Anterior cingulate cortex (tissue), 58 donors: Measurements from ENCODE around the gene SNTB2.

ENCODE experiments used
- DNase-seq, 58 donors: peaks; one replicate each; lab custom pipeline; 2025; lab: John Stamatoyannopoulos, UW

Gene SNTB2

GRCh38 chr16:69315486-69316311, 128.7 kb downstream of the SNTB2 start:
- DNase-seq = peak in 3 of 58 donors; percentile 2 to 16 (median 11)

- DNase-seq = no peak
Measured at GRCh38 chr16:69316595-69317034, 129.7 kb downstream of the SNTB2 start.

GRCh38 chr16:69318177-69318910, 131.4 kb downstream of the SNTB2 start:
- no peak for DNase-seq

- DNase-seq = no peak
Measured at GRCh38 chr16:69318911-69319289, 131.9 kb downstream of the SNTB2 start.

GRCh38 chr16:69319381-69319780, 132.4 kb downstream of the SNTB2 start:
- no peak for DNase-seq

- DNase-seq = no peak
Measured at GRCh38 chr16:69319826-69320739, 133.1 kb downstream of the SNTB2 start.

- no peak for DNase-seq
Measured at GRCh38 chr16:69320740-69321073, 133.7 kb downstream of the SNTB2 start.

- DNase-seq = no peak
Measured at GRCh38 chr16:69321080-69321479, 134.1 kb downstream of the SNTB2 start.

GRCh38 chr16:69322343-69322742, 135.4 kb downstream of the SNTB2 start:
- no peak for DNase-seq

GRCh38 chr16:69323415-69323814, 136.5 kb downstream of the SNTB2 start:
- DNase-seq = no peak

GRCh38 chr16:69324013-69324531, 137.1 kb downstream of the SNTB2 start:
- peak in 14 of 58 donors; percentile 9 to 40 (median 32) for DNase-seq

- no peak for DNase-seq
Measured at GRCh38 chr16:69324585-69325253, 137.8 kb downstream of the SNTB2 start.

- no peak for DNase-seq
Measured at GRCh38 chr16:69325784-69326171, 138.8 kb downstream of the SNTB2 start.

GRCh38 chr16:69326172-69326873, 139.4 kb downstream of the SNTB2 start:
- no peak for DNase-seq

- no peak for DNase-seq
Measured at GRCh38 chr16:69327585-69328310, 140.8 kb downstream of the SNTB2 start.

- DNase-seq = peak in 1 of 58 donors; percentile 13
Measured at GRCh38 chr16:69328854-69329316, 141.9 kb downstream of the SNTB2 start.

GRCh38 chr16:69329369-69330285, 142.7 kb downstream of the SNTB2 start:
- peak in 10 of 58 donors; percentile 28 to 77 (median 58) for DNase-seq
